BJ (cell line): Measurements from ENCODE around the gene PLXDC1. TPM values are rescaled to one million over a fixed set of nuclear protein-coding genes. Genes with fewer than 3 reads are reported as not detected.

Source experiments
- CTCF ChIA-PET: fragments of 350-600 bp; formaldehyde crosslinking; extraction: SDS; loops from one replicate; lab custom pipeline; 2021; ENCODE audit warnings: antibody characterized with exemption, inconsistent platforms; lab: Yijun Ruan, JAX
- POLR2A ChIA-PET: fragments of 300-600 bp; sonication (Branson Sonifier 250); formaldehyde crosslinking; extraction: SDS; loops from one replicate; lab custom pipeline; 2021; ENCODE audit warnings: antibody characterized with exemption; lab: Charles Lee
- DNase-seq: peaks from one replicate; pipeline ENCODE4 v3.0.0-alpha.2; 2011; ENCODE audit warnings: low read depth
- H3K27me3 ChIP-seq: 2 replicates; pipeline ENCODE4 v1.6.0; 2011; ENCODE audit warnings: low read length; ENCODE audit not compliant: control insufficient read depth, insufficient read depth
- H3K36me3 ChIP-seq: 2 replicates; pipeline ENCODE4 v1.5.1; 2011; ENCODE audit warnings: low read length; ENCODE audit not compliant: control insufficient read depth, insufficient read depth
- H3K4me3 ChIP-seq: 2 replicates; pipeline ENCODE4 v1.5.1; 2011; ENCODE audit warnings: low read depth, mild to moderate bottlenecking, control low read depth, low read length
- CTCF ChIP-seq: IDR thresholded peaks from 2 replicates; pipeline ENCODE4 v1.5.1; 2011; ENCODE audit warnings: low read depth, mild to moderate bottlenecking, control low read depth, inconsistent platforms, low read length, moderate library complexity; ENCODE audit not compliant: insufficient read depth
- polyA plus RNA-seq: library from polyadenylated mRNA; depleted of rRNA; stranded (reverse); fragments of >200 nt; gene quantifications from 2 replicates; pipeline ENCODE4 v1.2.3, GENCODE V29; 2011

The PLXDC1 gene
- polyA plus RNA-seq, 1 experiment, result 5.0 TPM

DNA sequence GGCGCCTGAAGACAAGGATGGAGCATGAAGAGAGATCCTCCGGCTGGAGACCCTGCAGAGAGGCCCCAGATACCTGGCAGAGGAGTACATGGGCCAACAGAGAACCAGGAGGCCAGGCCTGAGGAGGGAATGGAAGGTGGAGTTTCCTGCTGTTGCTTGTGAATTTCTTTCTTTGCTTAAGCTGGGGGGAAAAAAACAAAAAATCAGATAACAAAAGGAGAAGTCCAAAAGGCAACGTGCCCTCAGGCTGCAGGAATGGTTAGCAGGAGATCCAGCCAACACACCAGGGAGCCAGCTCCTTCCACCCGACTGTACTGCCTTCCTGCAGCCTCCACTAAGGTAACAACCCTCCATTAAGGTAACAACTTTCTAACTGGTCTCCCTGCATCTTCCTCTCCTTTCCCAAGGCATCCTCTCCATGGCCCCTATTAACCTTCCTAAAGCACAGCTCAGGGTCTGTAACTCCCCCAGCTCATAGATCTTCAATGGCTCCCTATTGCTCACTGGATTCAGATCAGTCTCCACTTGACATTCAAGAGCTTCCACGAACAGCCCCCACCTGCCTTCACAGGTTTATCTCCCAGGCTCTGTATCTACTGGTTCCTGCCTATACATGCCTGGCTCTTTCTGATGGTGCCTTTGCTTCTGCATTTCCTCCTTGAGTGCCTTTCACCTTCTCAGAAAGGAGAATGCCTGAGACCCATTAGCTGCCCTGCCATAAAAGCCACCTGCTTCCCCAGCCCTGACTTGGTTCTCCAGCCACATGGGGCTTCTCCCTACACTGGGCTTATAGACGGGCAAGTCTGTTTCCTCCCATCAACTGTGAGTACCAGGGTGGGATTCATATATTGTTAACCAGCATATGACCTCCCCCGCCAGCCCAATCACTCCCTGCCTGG lies 15.2 kb upstream of the PLXDC1 start:
- CTCF ChIA-PET, result interaction anchor here (0.8 to 4.4 kb wide), 8 partner anchors 8 to 183 kb away, joined by 3 to 73 read pairs (median 14); partner anchors contain the start of gene PLXDC1

DNA sequence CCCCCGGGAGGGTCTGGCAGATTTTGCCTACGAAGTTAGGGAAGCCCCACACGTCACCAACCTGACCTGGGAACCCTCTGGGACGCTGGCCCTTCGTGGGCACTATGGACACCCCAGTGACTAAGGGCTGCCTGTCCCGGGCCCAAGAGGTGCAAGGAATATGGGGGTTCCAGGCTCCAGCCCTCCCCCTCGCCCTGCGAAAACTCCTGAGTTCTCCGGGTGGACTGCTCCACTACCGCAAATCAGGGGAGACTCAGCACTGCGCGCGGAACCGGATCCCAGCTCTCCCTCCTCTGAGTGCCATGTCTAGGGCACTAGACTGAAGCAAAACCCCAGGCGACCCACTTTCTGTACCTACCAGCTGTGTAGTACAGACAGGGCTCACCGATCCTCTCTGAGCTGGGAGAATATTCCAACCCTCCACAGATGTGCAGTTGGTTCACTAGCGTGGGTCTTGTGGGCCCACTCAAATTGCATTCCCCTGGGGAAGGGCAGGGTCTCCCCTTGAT lies 14.5 kb upstream of the PLXDC1 start, which contains the start of gene ARL5C:
ARL5C (minus strand) TSS at position 321 of the 509 bp plus-strand sequence. CDS start 401 bp downstream, outside the sequence.
- no peak for TF ChIP-seq CTCF
- Histone ChIP-seq H3K27me3 (peaks cover 20% of the 10 kb centered on the region), H3K36me3 (no peaks in the 10 kb centered on the region), H3K4me3 (peak within 1 kb of the TSS; percentile 32)
- no peak for DNase-seq
- CTCF ChIA-PET, result interaction anchor here (1.2 to 4.4 kb wide), 11 partner anchors 9 to 185 kb away, joined by 6 to 73 read pairs (median 11); partner anchors contain the start of genes PLXDC1 and RPL19
- POLR2A ChIA-PET, result interaction anchor here (0.5 kb wide), 1 partner anchor 320 kb away, joined by 9 read pairs; no protein-coding TSS in a partner anchor

More for the DNA sequence above, 15.2 kb upstream of the PLXDC1 start:
- no peak for TF ChIP-seq CTCF
- Histone ChIP-seq H3K36me3 (no peaks in the 10 kb centered on the region), H3K4me3 (no peak overlapping the region), H3K27me3 (peaks cover 19% of the 10 kb centered on the region)
- no peak for DNase-seq
- POLR2A ChIA-PET, result no interaction called here

- H3K36me3 ChIP-seq, result no peaks in the 10 kb centered on the region
- peaks cover 23% of the 10 kb centered on the region for H3K27me3 ChIP-seq
- CTCF ChIA-PET, result interaction anchor here (0.7 to 4.4 kb wide), 26 partner anchors 9 to 188 kb away, joined by 3 to 73 read pairs (median 8); partner anchors contain the start of genes PLXDC1 and RPL19
- DNase-seq, result no peak
- TF ChIP-seq CTCF, result no peak
- POLR2A ChIA-PET, result interaction anchor here (0.5 to 1.0 kb wide), 2 partner anchors 12 to 321 kb away, joined by 9 to 13 read pairs; no protein-coding TSS in a partner anchor
- H3K4me3 ChIP-seq, result peak overlapping the region; percentile 32
Measured at GRCh38 chr17:39165178-39165840, 13.9 kb upstream of the PLXDC1 start.

DNA sequence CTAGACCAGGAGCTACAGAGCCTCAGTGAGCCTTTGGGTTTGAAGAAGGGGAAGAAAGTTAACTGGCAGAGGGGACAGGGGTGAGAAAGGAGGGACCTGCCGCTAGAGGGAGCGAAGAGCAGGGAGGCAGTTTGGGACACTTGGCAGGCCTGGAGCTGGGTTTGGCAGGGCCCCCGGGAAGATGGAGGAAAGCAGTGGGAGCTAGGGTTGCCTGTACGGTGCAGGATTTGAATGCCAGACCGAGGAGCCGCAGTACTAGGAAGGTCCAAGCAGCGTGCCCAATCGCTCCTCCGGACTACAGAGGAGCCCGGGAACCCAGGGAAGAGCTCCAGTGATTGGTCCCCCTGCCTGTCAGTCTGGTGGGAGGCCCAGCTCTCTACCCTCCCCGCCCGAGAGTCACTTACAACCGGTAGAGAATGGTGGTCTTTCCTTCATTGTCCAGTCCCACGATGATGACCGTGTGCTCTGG lies 13.3 kb upstream of the PLXDC1 start:
- CTCF ChIA-PET, result interaction anchor here (0.7 to 4.4 kb wide), 27 partner anchors 10 to 188 kb away, joined by 3 to 73 read pairs (median 7); partner anchors contain the start of genes PLXDC1 and RPL19
- peak; percentile 51 for DNase-seq
- H3K27me3 ChIP-seq, result peaks cover 23% of the 10 kb centered on the region
- H3K4me3 ChIP-seq, result peak overlapping the region; percentile 32
- POLR2A ChIA-PET, result interaction anchor here (0.5 to 1.0 kb wide), 2 partner anchors 12 to 320 kb away, joined by 3 to 13 read pairs; no protein-coding TSS in a partner anchor
- peak; percentile 94 for TF ChIP-seq CTCF
- no peaks in the 10 kb centered on the region for H3K36me3 ChIP-seq
